NT2/D1 (cell line): ENCODE data around the gene COBL.

Experiments used
- SUZ12 ChIP-seq: IDR thresholded peaks from 2 replicates; pipeline ENCODE4 v1.6.1; 2011; ENCODE audit not compliant: insufficient read length, insufficient read depth; ENCODE audit errors: extremely low read depth
- YY1 ChIP-seq: IDR thresholded peaks from 2 replicates; pipeline ENCODE4 v1.6.1; 2011; ENCODE audit not compliant: insufficient read length, insufficient read depth

DNA sequence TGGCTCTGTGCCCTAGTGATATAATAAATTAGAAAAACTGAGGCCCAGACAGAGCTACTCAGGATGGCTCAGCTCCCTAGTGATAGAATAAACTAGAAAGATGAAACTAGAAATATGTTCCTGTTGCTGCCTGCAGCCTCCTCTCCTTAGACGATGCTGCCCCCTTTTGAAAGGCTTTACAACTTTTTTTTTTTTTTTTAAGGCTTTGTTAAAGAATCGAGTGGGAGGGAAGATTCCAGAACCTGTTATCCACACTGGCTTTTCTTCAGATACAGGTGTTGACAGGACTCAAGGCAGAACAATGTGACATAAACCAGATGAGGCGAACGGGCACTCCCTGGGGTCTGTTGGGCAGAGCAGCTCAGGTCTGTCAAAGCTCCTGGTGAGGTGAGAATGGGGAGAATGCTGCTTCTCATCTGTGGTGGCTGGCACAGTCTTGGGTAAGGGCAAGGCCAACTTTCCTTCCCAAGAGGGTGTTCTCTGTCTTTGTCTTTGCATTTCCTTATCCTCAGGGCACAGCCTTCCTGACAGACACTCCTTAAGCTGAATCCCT lies 175.1 kb downstream of the COBL start:
- TF ChIP-seq YY1 (no peak), SUZ12 (no peak)
